HepG2 (cell line): ENCODE data around the gene MOB3C. TPM values are rescaled to one million over a fixed set of nuclear protein-coding genes. Genes with fewer than 3 reads are reported as not detected.

Experiments used
- DNMT3B ChIP-seq: conservative IDR thresholded peaks from 2 replicates; pipeline ENCODE4 v1.6.1; 2016; ENCODE audit warnings: missing biosample characterization, control low read depth
- HNRNPK ChIP-seq: fragments of 200-400 bp; formaldehyde crosslinking; IDR thresholded peaks from 2 replicates; pipeline ENCODE4 v1.6.1; 2018; ENCODE audit warnings: low read length, low read depth, moderate library complexity, mild to moderate bottlenecking; ENCODE audit not compliant: poor library complexity, severe bottlenecking
- POLR2G ChIP-seq: fragments of 200-400 bp; formaldehyde crosslinking; IDR thresholded peaks from 2 replicates; pipeline ENCODE4 v1.6.1; 2018; ENCODE audit warnings: mild to moderate bottlenecking, low read depth, low read length, moderate library complexity
- PRPF4 ChIP-seq: fragments of 200-400 bp; formaldehyde crosslinking; IDR thresholded peaks from 2 replicates; pipeline ENCODE4 v1.6.1; 2016; ENCODE audit warnings: low read length, low read depth; ENCODE audit not compliant: poor library complexity, severe bottlenecking
- SOX5 ChIP-seq: IDR thresholded peaks from 2 replicates; pipeline ENCODE4 v1.6.1; 2016; ENCODE audit warnings: borderline replicate concordance
- STAT6 ChIP-seq: sonication (generic); formaldehyde crosslinking; IDR thresholded peaks from 2 replicates; pipeline ENCODE4 v1.4.0; 2020; ENCODE audit warnings: missing genetic modification reagents, mild to moderate bottlenecking, borderline replicate concordance
- ZBTB1 ChIP-seq: sonication (generic); formaldehyde crosslinking; IDR thresholded peaks from 2 replicates; pipeline ENCODE4 v1.4.0; 2020; ENCODE audit warnings: missing genetic modification reagents, borderline replicate concordance
- ZFP90 ChIP-seq: sonication (generic); formaldehyde crosslinking; IDR thresholded peaks from 2 replicates; pipeline ENCODE4 v1.8.0; 2022; ENCODE audit warnings: missing genetic modification reagents, mild to moderate bottlenecking, inconsistent platforms, borderline replicate concordance
- ZNF276 ChIP-seq: sonication (generic); formaldehyde crosslinking; IDR thresholded peaks from 2 replicates; pipeline ENCODE4 v1.4.0; 2020; ENCODE audit warnings: mild to moderate bottlenecking, low read depth, missing genetic modification reagents
- ZNF704 ChIP-seq: sonication (generic); formaldehyde crosslinking; IDR thresholded peaks from 2 replicates; pipeline ENCODE4 v1.8.1; 2023; ENCODE audit warnings: mild to moderate bottlenecking, inconsistent platforms, moderate library complexity, missing genetic modification reagents, borderline replicate concordance
- polyA plus RNA-seq, 8 experiments: library from polyadenylated mRNA; depleted of rRNA in 3 of 8; stranded (reverse) in 7 of 8; unstranded in 1 of 8; fragments of >200 nt; fragmentation: Illumina TruSeq in 4 of 8; extraction: Trizol in 4 of 8; gene quantifications; 2 replicates each; pipeline versions ENCODE4 v1.2.1 to v1.2.3, GENCODE V29; 2011 to 2016; ENCODE audit warnings: low read depth in 4 of 8, missing spikeins in 1 of 8, mixed read lengths in 1 of 8; ENCODE audit not compliant: insufficient read depth in 1 of 8
- total RNA-seq, 5 experiments: library from RNA; depleted of rRNA; stranded (reverse); fragments of >200 nt; fragmentation: Illumina TruSeq; extraction: Trizol; gene quantifications; 2 replicates each; pipeline ENCODE4 v1.2.3, GENCODE V29; 2016; ENCODE audit warnings: low read depth in 1 of 5
- TF ChIP-seq, protein P1 (sequence below): IDR thresholded peaks from 2 replicates; pipeline ENCODE4 v1.4.0; 2020; ENCODE audit warnings: mild to moderate bottlenecking, missing genetic modification reagents
- TF ChIP-seq, protein P2 (sequence below): IDR thresholded peaks from 2 replicates; pipeline ENCODE4 v1.6.1; 2016; ENCODE audit warnings: mild to moderate bottlenecking, missing biosample characterization, missing genetic modification reagents

MOB3C gene
- total and polyA plus RNA-seq, 2 of the 13 experiments (the other 11 are each of a cell fraction or from before 2014, with no cell fraction given): 3.5 to 4.1 TPM

GRCh38 chr1:46616277-46617107 lies at the start of gene MOB3C (continued):
- TF ChIP-seq POLR2G (peak; percentile 40; the same call in 1 of the 2 replicates), STAT6 (CRISPR knock-in tag) (no peak), DNMT3B (CRISPR knock-in tag) (no peak), ZBTB1 (no peak), ZNF276 (no peak), SOX5 (no peak), HNRNPK (peak; percentile 33), ZNF704 (CRISPR knock-in tag) (no peak), ZFP90 (no peak; the same call in 1 of the 2 replicates), PRPF4 (no peak)
- TF ChIP-seq, protein P1, sequence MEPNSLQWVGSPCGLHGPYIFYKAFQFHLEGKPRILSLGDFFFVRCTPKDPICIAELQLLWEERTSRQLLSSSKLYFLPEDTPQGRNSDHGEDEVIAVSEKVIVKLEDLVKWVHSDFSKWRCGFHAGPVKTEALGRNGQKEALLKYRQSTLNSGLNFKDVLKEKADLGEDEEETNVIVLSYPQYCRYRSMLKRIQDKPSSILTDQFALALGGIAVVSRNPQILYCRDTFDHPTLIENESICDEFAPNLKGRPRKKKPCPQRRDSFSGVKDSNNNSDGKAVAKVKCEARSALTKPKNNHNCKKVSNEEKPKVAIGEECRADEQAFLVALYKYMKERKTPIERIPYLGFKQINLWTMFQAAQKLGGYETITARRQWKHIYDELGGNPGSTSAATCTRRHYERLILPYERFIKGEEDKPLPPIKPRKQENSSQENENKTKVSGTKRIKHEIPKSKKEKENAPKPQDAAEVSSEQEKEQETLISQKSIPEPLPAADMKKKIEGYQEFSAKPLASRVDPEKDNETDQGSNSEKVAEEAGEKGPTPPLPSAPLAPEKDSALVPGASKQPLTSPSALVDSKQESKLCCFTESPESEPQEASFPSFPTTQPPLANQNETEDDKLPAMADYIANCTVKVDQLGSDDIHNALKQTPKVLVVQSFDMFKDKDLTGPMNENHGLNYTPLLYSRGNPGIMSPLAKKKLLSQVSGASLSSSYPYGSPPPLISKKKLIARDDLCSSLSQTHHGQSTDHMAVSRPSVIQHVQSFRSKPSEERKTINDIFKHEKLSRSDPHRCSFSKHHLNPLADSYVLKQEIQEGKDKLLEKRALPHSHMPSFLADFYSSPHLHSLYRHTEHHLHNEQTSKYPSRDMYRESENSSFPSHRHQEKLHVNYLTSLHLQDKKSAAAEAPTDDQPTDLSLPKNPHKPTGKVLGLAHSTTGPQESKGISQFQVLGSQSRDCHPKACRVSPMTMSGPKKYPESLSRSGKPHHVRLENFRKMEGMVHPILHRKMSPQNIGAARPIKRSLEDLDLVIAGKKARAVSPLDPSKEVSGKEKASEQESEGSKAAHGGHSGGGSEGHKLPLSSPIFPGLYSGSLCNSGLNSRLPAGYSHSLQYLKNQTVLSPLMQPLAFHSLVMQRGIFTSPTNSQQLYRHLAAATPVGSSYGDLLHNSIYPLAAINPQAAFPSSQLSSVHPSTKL: no peak
- TF ChIP-seq, protein P2, sequence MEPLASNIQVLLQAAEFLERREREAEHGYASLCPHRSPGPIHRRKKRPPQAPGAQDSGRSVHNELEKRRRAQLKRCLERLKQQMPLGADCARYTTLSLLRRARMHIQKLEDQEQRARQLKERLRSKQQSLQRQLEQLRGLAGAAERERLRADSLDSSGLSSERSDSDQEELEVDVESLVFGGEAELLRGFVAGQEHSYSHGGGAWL (CRISPR knock-in tag): no peak
- TF ChIP-seq, all 625 proteins: peak for 70
